ENCODE measurements around the gene TRAF4.

DNA sequence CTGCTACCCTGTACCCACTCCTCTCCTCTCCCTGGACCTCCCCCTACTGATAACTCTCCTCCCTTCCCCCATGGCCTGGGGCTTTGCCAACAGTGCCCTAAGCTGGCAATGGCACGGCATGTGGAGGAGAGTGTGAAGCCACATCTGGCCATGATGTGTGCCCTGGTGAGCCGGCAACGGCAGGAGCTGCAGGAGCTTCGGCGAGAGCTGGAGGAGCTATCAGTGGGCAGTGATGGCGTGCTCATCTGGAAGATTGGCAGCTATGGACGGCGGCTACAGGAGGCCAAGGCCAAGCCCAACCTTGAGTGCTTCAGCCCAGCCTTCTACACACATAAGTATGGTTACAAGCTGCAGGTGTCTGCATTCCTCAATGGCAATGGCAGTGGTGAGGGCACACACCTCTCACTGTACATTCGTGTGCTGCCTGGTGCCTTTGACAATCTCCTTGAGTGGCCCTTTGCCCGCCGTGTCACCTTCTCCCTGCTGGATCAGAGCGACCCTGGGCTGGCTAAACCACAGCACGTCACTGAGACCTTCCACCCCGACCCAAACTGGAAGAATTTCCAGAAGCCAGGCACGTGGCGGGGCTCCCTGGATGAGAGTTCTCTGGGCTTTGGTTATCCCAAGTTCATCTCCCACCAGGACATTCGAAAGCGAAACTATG is 5.2 kb downstream of the TRAF4 start:
- TF ChIP-seq, protein P1, sequence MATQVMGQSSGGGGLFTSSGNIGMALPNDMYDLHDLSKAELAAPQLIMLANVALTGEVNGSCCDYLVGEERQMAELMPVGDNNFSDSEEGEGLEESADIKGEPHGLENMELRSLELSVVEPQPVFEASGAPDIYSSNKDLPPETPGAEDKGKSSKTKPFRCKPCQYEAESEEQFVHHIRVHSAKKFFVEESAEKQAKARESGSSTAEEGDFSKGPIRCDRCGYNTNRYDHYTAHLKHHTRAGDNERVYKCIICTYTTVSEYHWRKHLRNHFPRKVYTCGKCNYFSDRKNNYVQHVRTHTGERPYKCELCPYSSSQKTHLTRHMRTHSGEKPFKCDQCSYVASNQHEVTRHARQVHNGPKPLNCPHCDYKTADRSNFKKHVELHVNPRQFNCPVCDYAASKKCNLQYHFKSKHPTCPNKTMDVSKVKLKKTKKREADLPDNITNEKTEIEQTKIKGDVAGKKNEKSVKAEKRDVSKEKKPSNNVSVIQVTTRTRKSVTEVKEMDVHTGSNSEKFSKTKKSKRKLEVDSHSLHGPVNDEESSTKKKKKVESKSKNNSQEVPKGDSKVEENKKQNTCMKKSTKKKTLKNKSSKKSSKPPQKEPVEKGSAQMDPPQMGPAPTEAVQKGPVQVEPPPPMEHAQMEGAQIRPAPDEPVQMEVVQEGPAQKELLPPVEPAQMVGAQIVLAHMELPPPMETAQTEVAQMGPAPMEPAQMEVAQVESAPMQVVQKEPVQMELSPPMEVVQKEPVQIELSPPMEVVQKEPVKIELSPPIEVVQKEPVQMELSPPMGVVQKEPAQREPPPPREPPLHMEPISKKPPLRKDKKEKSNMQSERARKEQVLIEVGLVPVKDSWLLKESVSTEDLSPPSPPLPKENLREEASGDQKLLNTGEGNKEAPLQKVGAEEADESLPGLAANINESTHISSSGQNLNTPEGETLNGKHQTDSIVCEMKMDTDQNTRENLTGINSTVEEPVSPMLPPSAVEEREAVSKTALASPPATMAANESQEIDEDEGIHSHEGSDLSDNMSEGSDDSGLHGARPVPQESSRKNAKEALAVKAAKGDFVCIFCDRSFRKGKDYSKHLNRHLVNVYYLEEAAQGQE (IDR thresholded peaks at IDR 0.05; ENCODE audit: borderline replicate concordance): no peak
- TF ChIP-seq, protein P2, sequence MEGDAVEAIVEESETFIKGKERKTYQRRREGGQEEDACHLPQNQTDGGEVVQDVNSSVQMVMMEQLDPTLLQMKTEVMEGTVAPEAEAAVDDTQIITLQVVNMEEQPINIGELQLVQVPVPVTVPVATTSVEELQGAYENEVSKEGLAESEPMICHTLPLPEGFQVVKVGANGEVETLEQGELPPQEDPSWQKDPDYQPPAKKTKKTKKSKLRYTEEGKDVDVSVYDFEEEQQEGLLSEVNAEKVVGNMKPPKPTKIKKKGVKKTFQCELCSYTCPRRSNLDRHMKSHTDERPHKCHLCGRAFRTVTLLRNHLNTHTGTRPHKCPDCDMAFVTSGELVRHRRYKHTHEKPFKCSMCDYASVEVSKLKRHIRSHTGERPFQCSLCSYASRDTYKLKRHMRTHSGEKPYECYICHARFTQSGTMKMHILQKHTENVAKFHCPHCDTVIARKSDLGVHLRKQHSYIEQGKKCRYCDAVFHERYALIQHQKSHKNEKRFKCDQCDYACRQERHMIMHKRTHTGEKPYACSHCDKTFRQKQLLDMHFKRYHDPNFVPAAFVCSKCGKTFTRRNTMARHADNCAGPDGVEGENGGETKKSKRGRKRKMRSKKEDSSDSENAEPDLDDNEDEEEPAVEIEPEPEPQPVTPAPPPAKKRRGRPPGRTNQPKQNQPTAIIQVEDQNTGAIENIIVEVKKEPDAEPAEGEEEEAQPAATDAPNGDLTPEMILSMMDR (IDR thresholded peaks at IDR 0.05; ENCODE audit: poor library complexity, severe bottlenecking): no peak

All from neural cell (in vitro differentiated cells).